Ovary (tissue), 9 donors: ENCODE results near the gene TBXAS1. TPM values are rescaled to one million over a fixed set of nuclear protein-coding genes. Genes with fewer than 3 reads are reported as not detected.

Source experiments
- DNase-seq, 5 donors: peaks; one replicate each; pipeline ENCODE4 v3.0.0-alpha.2; 2019 to 2020
- H3K27ac ChIP-seq, 2 donors: fragments of 200-600 bp; one replicate each; pipeline versions ENCODE4 v1.5.1 to v1.8.0; 2019 to 2022
- H3K27me3 ChIP-seq: fragments of 200-600 bp; one replicate; pipeline ENCODE4 v1.8.0; 2022
- H3K36me3 ChIP-seq: fragments of 200-600 bp; sonication (generic); one replicate; pipeline ENCODE4 v1.5.1; 2019
- H3K4me1 ChIP-seq: one replicate; pipeline ENCODE4 v1.8.1; 2013; ENCODE audit warnings: mild to moderate bottlenecking, moderate library complexity; ENCODE audit not compliant: insufficient read depth
- H3K4me3 ChIP-seq: fragments of 200-600 bp; sonication (generic); one replicate; pipeline ENCODE4 v1.5.1; 2017
- H3K9me3 ChIP-seq, 2 donors: fragments of 200-600 bp in 1 of 2; sonication (generic) in 1 of 2; one replicate each; pipeline versions ENCODE4 v1.5.1 to v1.8.1; 2013 to 2019; ENCODE audit warnings: mild to moderate bottlenecking in 1 of 2, moderate library complexity in 1 of 2
- CTCF ChIP-seq, 3 donors: fragments of 450-650 bp in 2 of 3; fragments of 200-600 bp in 1 of 3; IDR thresholded peaks; one replicate each; pipeline versions ENCODE4 v1.5.1 to v1.8.0; 2016 to 2022; ENCODE audit warnings: antibody characterized with exemption in 3 of 3, mild to moderate bottlenecking in 1 of 3
- EP300 ChIP-seq: sonication (generic); formaldehyde crosslinking; IDR thresholded peaks from one replicate; pipeline ENCODE4 v1.6.1; 2017; ENCODE audit warnings: antibody characterized with exemption
- POLR2A ChIP-seq: fragments of 450-650 bp; IDR thresholded peaks from one replicate; pipeline ENCODE4 v1.6.1; 2017; ENCODE audit warnings: antibody characterized with exemption, mild to moderate bottlenecking, moderate library complexity
- WGBS, 3 donors: extraction: QIAGEN DNeasy Blood & Tissue Kit in 1 of 3; methylation state at CpG; one replicate each; pipeline versions ENCODE4 v1.1.5 to v1.1.7; 2013 to 2017; 5-methylcytosine and 5-hydroxymethylcytosine counted together
- intact Hi-C, 4 donors: fragments of 100-400 bp; cut with DNase I; formaldehyde crosslinking; loops; one replicate each; pipeline versions ENCODE4 v1.11.0 to v1.15.1; 2022 to 2023
- polyA plus RNA-seq, 2 donors: library from polyadenylated mRNA; stranded (reverse); fragments of 200-250 nt in 1 of 2; fragments of 350-450 nt in 1 of 2; fragmentation: Illumina TruSeq in 1 of 2; extraction: RNeasy Lipid Tissue Mini Kit (QIAGEN cat#74804) in 1 of 2; gene quantifications; one replicate each; pipeline ENCODE4 v1.2.3, GENCODE V29; 2013 to 2014
- total RNA-seq, 7 donors: library from RNA; depleted of rRNA in 2 of 7; stranded (reverse); fragments of >200 nt in 2 of 7; fragmentation: NEBNext Ultra II Directional in 3 of 7; extraction: Animal tissue kit (Norgen Biotek cat#: 25700) in 3 of 7; gene quantifications; one replicate each; pipeline versions ENCODE4 v1.1.0 to v1.2.4, GENCODE V29; 2016 to 2023
- donor health status: DM: no; HTN: no; CAD: no; lungs with moderate emphysema.
- donor health status: DM: no; HTN: no; CAD: no.
- donor health status: Bipolar disorder and iron deficiency.
- donor health status: DM: yes; HTN: yes; CAD: no.
- donor health status: DM: no; HTN: no; CAD: no.
- donor health status: DM: yes; HTN: yes; CAD: no.

TBXAS1 gene
- total and polyA plus RNA-seq, 9 donors, result 3.1 to 16.8 (median 9.0) TPM

GRCh38 chr7:139889186-139889871, 60.3 kb downstream of the TBXAS1 start:
- DNase-seq, result no peak
- Histone ChIP-seq H3K9me3 (no peaks in the 10 kb centered on the region), H3K27ac (no peak overlapping the region), H3K27me3 (no peaks in the 10 kb centered on the region), H3K36me3 (no peaks in the 10 kb centered on the region), H3K4me3 (no peak overlapping the region), H3K4me1 (no peaks in the 10 kb centered on the region)
- 83 to 89% (median 88%) methylated on average over 5 of the region's 5 CpGs for WGBS, 3 donors
- intact Hi-C loops, result no loop called here
- no peak for TF ChIP-seq CTCF (IDR thresholded peaks at IDR 0.05)
- TF ChIP-seq POLR2A, result no peak
- TF ChIP-seq EP300, result no peak

- intact Hi-C loops, result no loop called here
- H3K4me1 ChIP-seq, result no peaks in the 10 kb centered on the region
- H3K9me3 ChIP-seq, result no peaks in the 10 kb centered on the region
- WGBS, 3 donors, result 41 to 68% (median 42%) methylated on average over 1 of the region's 1 CpG
- no peak overlapping the region for H3K4me3 ChIP-seq
- DNase-seq, result no peak
- no peaks in the 10 kb centered on the region for H3K36me3 ChIP-seq
- H3K27ac ChIP-seq, result no peak overlapping the region
- no peaks in the 10 kb centered on the region for H3K27me3 ChIP-seq
- TF ChIP-seq CTCF (IDR thresholded peaks at IDR 0.05) (no peak), POLR2A (no peak), EP300 (no peak)
Observed at GRCh38 chr7:139893461-139893860, 64.4 kb downstream of the TBXAS1 start.

- Histone ChIP-seq H3K27me3 (no peaks in the 10 kb centered on the region), H3K4me1 (no peaks in the 10 kb centered on the region), H3K4me3 (no peak overlapping the region), H3K9me3 (no peaks in the 10 kb centered on the region), H3K36me3 (no peaks in the 10 kb centered on the region), H3K27ac (no peak overlapping the region)
- WGBS, 3 donors, result 75 to 80% (median 76%) methylated on average over 4 of the region's 4 CpGs
- intact Hi-C loops, result no loop called here
- DNase-seq, result no peak
- TF ChIP-seq POLR2A (no peak), EP300 (no peak), CTCF (IDR thresholded peaks at IDR 0.05) (no peak)
Observed at GRCh38 chr7:139893999-139894398, 64.9 kb downstream of the TBXAS1 start.

- Histone ChIP-seq H3K27ac (no peak overlapping the region), H3K4me3 (no peak overlapping the region), H3K36me3 (no peaks in the 10 kb centered on the region), H3K27me3 (no peaks in the 10 kb centered on the region), H3K4me1 (no peaks in the 10 kb centered on the region), H3K9me3 (no peaks in the 10 kb centered on the region)
- WGBS, 3 donors, result 81 to 84% (median 81%) methylated on average over 6 of the region's 6 CpGs
- TF ChIP-seq POLR2A, result no peak
- no peak for TF ChIP-seq EP300
- no peak for TF ChIP-seq CTCF (IDR thresholded peaks at IDR 0.05)
- no peak for DNase-seq
- intact Hi-C loops, result no loop called here
Observed at GRCh38 chr7:139895141-139895829, 66.2 kb downstream of the TBXAS1 start.
